ENCODE results near the gene CASZ1.

DNA sequence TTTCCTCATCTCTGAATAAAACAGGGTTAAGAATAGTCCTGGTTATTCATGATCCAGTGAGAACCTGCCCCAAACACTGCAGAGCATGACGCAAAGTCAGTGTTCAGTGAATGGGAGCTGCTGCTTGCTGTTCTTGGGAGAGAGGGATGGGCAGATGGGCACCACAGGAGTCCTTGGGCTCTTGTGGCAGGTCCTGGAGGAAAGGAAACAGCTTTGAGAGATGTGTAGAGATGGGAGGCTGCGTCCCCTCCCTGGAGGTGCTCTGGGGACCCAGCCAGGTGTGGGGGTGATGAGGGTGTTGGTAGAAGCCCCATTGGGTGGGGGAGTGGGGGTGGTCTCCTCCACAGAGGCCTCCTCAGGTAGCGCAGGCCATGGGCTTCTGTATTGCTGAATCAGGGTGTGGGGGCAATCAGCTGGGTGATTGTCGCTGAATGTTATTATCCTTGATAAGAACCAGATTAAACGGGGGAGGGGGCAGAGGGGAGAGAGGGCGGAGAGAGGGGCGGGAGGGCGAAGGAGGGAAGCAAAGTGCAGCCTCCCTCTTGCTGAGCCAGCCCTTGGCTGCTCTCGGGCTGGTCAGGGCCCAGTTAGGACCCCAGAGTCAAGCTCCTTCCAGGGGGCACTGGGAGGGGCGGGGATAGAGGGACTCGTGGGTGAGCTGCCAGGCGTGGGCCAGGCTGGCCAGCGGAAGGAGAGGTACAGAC, 22.9 kb upstream of the CASZ1 start:
- TF ChIP-seq CTCF (IDR thresholded peaks at IDR 0.05) = no peak
- TF ChIP-seq POLR2A (IDR thresholded peaks at IDR 0.05) = no peak
